Measurements from ENCODE around the gene PEX3. TPM values are rescaled to one million over a fixed set of nuclear protein-coding genes. Genes with fewer than 3 reads are reported as not detected.
A peak's percentile ranks its signal among the peaks of the same experiment; 100 is the strongest.

The PEX3 gene
- total RNA-seq, 1 experiment from 2014 or later: 13.5 TPM

GRCh38 chr6:143510991-143511891 lies 60.6 kb downstream of the PEX3 start, which contains the start of gene FUCA2:
TSS of gene FUCA2 (minus strand) at chr6:143511720. CDS start at chr6:143511634, 86 bp downstream.
- DNase-seq (ENCODE audit: low spot score) (peak; percentile 87), ATAC-seq (peak; percentile 90)
- Mint-ChIP-seq H3K4me3 (peak within 1 kb of the TSS; percentile 83), H3K9me3 (no peaks in the 10 kb centered on the region), H3K4me1 (peaks cover 25% of the 10 kb centered on the region), H3K27ac (peak within 1 kb of the TSS; percentile 82), H3K27me3 (ENCODE audit: low read depth) (peaks cover 10% of the 10 kb centered on the region), H3K36me3 (peaks cover 16% of the 10 kb centered on the region)
- ChIA-PET POLR2A (interaction anchor here (0.6 to 1.5 kb wide), 2 partner anchors 332 to 353 kb away, joined by 3 to 4 read pairs; partner anchors contain the start of genes LTV1 and ZC2HC1B), CTCF (interaction anchor here (0.9 to 2.6 kb wide), 4 partner anchors 10 to 451 kb away, joined by 3 to 22 read pairs (median 4); no protein-coding TSS in a partner anchor)
- TF ChIP-seq HMGA2 (CRISPR knock-in tag; IDR thresholded peaks at IDR 0.05): no peak
- peak; percentile 66 for TF ChIP-seq CREM (CRISPR knock-in tag; IDR thresholded peaks at IDR 0.05)
- TF ChIP-seq ZMAT4 (CRISPR knock-in tag; IDR thresholded peaks at IDR 0.05): no peak
- TF ChIP-seq JAZF1 (CRISPR knock-in tag; IDR thresholded peaks at IDR 0.05): no peak
- peak; percentile 78; the same call in 1 of the 2 replicates for TF ChIP-seq KAT7 (CRISPR knock-in tag; IDR thresholded peaks at IDR 0.05; ENCODE audit: borderline replicate concordance)
- no peak for TF ChIP-seq TP53 (CRISPR knock-in tag; IDR thresholded peaks at IDR 0.05)
- no peak for TF ChIP-seq MXD4 (CRISPR knock-in tag; IDR thresholded peaks at IDR 0.05; ENCODE audit: borderline replicate concordance)
- TF ChIP-seq SOX15 (CRISPR knock-in tag; IDR thresholded peaks at IDR 0.05): no peak
- TF ChIP-seq USF1 (CRISPR knock-in tag; IDR thresholded peaks at IDR 0.05): peak; percentile 95
- TF ChIP-seq MYBL2 (CRISPR knock-in tag; IDR thresholded peaks at IDR 0.05): peak; percentile 78; the same call in 1 of the 2 replicates
- TF ChIP-seq NR2C2 (CRISPR knock-in tag; IDR thresholded peaks at IDR 0.05): no peak
- peak; percentile 89; the same call in 1 of the 2 replicates for TF ChIP-seq FOXP1 (CRISPR knock-in tag; IDR thresholded peaks at IDR 0.05; ENCODE audit: borderline replicate concordance)
- 0 out of 2 replicates have a peak, but pooled peaks have one; percentile 47 for TF ChIP-seq ELF4 (CRISPR knock-in tag; IDR thresholded peaks at IDR 0.05; ENCODE audit: low read depth)
- TF ChIP-seq ETV6 (CRISPR knock-in tag; IDR thresholded peaks at IDR 0.05): peak; percentile 86
- 0 out of 2 replicates have a peak, but pooled peaks have one; percentile 14 for TF ChIP-seq NFYB (CRISPR knock-in tag; conservative IDR thresholded peaks at IDR 0.05; ENCODE audit: low read depth)
- TF ChIP-seq ZNF423 (CRISPR knock-in tag; IDR thresholded peaks at IDR 0.05): peak; percentile 82
- peak; percentile 71 for TF ChIP-seq SP1 (CRISPR knock-in tag; conservative IDR thresholded peaks at IDR 0.05)
- no peak for TF ChIP-seq ATF6 (CRISPR knock-in tag; IDR thresholded peaks at IDR 0.05)
- TF ChIP-seq ZBTB43 (CRISPR knock-in tag; IDR thresholded peaks at IDR 0.05): 0 out of 2 replicates have a peak, but pooled peaks have one; percentile 17
- peak; percentile 88 for TF ChIP-seq FOXP4 (CRISPR knock-in tag; IDR thresholded peaks at IDR 0.05)
- TF ChIP-seq GABPB1 (CRISPR knock-in tag; IDR thresholded peaks at IDR 0.05): peak; percentile 59
- TF ChIP-seq, protein P1, sequence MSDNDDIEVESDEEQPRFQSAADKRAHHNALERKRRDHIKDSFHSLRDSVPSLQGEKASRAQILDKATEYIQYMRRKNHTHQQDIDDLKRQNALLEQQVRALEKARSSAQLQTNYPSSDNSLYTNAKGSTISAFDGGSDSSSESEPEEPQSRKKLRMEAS (CRISPR knock-in tag; IDR thresholded peaks at IDR 0.05): peak; percentile 95
- TF ChIP-seq TEAD1 (CRISPR knock-in tag; IDR thresholded peaks at IDR 0.05): peak; percentile 64; the same call in 1 of the 2 replicates
- peak; percentile 73; the same call in 1 of the 2 replicates for TF ChIP-seq TCF7 (CRISPR knock-in tag; IDR thresholded peaks at IDR 0.05; ENCODE audit: low read depth)
- TF ChIP-seq, protein P2, sequence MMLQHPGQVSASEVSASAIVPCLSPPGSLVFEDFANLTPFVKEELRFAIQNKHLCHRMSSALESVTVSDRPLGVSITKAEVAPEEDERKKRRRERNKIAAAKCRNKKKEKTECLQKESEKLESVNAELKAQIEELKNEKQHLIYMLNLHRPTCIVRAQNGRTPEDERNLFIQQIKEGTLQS (CRISPR knock-in tag; conservative IDR thresholded peaks at IDR 0.05): 0 out of 2 replicates have a peak, but pooled peaks have one; percentile 58
- TF ChIP-seq ZNF317 (CRISPR knock-in tag; IDR thresholded peaks at IDR 0.05; ENCODE audit: borderline replicate concordance, low read depth): peak; percentile 49; the same call in 1 of the 2 replicates
- TF ChIP-seq NR3C1 (CRISPR knock-in tag; conservative IDR thresholded peaks at IDR 0.05; ENCODE audit: low read depth): no peak
- peak; percentile 81 for TF ChIP-seq FOXK1 (CRISPR knock-in tag; IDR thresholded peaks at IDR 0.05)
- peak; percentile 74; the same call in 1 of the 2 replicates for TF ChIP-seq E2F5 (CRISPR knock-in tag; IDR thresholded peaks at IDR 0.05)

Data from WTC11 (cell line).